Testis (tissue), 2 donors: Measurements from ENCODE around the gene APC2.

Source experiments
- POLR2A ChIP-seq: fragments of 450-650 bp; IDR thresholded peaks from one replicate; pipeline ENCODE4 v1.6.1; 2017; ENCODE audit warnings: antibody characterized with exemption, mild to moderate bottlenecking, moderate library complexity
- TF ChIP-seq, protein P1 (sequence below), 3 experiments: fragments of 450-650 bp in 2 of 3; fragments of 200-600 bp in 1 of 3; sonication (generic) in 1 of 3; IDR thresholded peaks; one replicate each; pipeline ENCODE4 v1.5.1; 2016 to 2019; ENCODE audit warnings: antibody characterized with exemption in 3 of 3, mild to moderate bottlenecking in 2 of 3, moderate library complexity in 1 of 3

DNA sequence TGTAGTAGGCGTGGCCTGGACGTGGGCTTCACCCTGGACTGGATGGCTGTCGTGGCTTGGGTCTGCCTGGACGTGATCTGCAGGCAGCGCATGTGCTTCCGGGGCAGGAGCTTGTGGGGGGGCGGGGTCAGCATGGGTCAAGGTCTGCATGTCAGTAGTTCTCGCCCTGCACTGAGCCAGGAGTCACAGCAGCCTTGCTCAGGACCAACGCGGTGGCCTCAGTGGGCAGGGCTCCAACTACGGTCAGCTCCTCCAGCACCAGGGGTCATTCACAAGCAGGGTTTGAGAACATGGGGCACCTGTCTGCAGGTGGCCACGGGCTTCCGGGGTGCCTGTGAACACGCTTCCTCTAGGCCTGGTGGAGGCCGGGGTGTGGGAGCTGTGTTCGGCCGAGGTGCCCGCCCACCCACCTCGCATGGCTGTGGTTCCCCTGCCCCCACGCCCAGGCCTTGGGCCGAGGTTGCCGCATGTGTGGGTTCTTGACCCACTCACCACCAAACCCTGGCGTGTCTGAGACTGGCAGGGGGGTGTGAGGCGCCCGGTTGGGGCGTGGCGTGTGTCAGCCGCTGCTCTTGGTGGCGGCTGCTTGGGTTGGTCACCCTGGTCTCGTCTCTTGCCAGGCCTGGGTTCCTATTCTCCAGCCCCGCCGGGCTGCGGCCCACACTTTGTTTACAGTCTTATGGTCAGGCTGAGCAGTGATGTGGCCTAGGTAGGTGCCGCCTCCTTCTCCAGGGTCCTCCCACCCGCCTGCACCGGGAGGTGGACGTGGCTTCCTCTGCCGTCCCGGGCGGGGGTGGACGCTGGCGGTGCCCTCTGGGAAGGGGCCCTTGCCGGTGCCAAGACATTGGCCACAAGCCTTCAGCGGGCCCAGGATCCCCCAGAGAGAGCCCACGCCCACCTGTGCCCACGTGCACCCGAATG, 16.5 kb upstream of the APC2 start:
- TF ChIP-seq, protein P1, sequence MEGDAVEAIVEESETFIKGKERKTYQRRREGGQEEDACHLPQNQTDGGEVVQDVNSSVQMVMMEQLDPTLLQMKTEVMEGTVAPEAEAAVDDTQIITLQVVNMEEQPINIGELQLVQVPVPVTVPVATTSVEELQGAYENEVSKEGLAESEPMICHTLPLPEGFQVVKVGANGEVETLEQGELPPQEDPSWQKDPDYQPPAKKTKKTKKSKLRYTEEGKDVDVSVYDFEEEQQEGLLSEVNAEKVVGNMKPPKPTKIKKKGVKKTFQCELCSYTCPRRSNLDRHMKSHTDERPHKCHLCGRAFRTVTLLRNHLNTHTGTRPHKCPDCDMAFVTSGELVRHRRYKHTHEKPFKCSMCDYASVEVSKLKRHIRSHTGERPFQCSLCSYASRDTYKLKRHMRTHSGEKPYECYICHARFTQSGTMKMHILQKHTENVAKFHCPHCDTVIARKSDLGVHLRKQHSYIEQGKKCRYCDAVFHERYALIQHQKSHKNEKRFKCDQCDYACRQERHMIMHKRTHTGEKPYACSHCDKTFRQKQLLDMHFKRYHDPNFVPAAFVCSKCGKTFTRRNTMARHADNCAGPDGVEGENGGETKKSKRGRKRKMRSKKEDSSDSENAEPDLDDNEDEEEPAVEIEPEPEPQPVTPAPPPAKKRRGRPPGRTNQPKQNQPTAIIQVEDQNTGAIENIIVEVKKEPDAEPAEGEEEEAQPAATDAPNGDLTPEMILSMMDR (IDR thresholded peaks at IDR 0.05): no peak
- no peak for TF ChIP-seq POLR2A
